ENCODE data around the gene GLTP.

Gene GLTP

DNA sequence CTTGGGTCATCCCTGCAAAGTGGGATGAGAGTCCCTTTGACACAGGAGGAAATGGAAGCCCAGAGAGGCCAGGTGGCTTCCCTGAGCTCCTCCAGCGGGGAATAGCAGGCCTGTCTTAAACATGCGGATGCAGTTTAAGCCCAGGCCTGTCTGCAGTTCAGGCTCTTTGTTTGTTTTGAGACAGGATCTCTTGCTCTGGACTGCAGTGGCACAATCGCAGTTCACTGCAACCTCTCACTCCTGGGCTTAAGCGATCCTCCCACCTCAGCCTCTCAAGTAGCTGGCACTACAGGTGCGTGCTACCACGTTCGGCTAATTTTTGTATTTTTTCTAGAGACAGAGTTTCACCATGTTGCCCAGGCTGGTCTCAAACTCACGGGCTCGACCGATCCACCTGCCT, 50.7 kb downstream of the GLTP start:
- Histone ChIP-seq H4K20me1 (ENCODE audit: low read depth, low read length) (no peaks in the 10 kb centered on the region), H3K9ac (ENCODE audit: low read length) (no peak overlapping the region), H3K27me3 (ENCODE audit: low read length) (no peaks in the 10 kb centered on the region), H3K36me3 (ENCODE audit: low read length) (no peaks in the 10 kb centered on the region), H2AFZ (ENCODE audit: low read depth, low read length, severe bottlenecking) (no peak overlapping the region), H3K9me2 (replicated peaks; ENCODE audit: insufficient read depth, low read length) (no peaks in the 10 kb centered on the region), H3K79me2 (ENCODE audit: insufficient read depth, low read length) (no peaks in the 10 kb centered on the region), H3K9me3 (ENCODE audit: insufficient read depth, low read length) (no peaks in the 10 kb centered on the region), H3F3A (ENCODE audit: insufficient read depth) (no peaks in the 10 kb centered on the region), H3K4me3 (ENCODE audit: insufficient read depth, low read length, poor library complexity, severe bottlenecking) (no peak overlapping the region), H3K4me2 (ENCODE audit: low read depth, low read length, poor library complexity, severe bottlenecking) (no peak overlapping the region), H3K27ac (ENCODE audit: low read depth, low read length) (no peak overlapping the region)
- no peak for TF ChIP-seq EZH2phosphoT487 (conservative IDR thresholded peaks at IDR 0.05; ENCODE audit: low read length)
- TF ChIP-seq, protein P1, sequence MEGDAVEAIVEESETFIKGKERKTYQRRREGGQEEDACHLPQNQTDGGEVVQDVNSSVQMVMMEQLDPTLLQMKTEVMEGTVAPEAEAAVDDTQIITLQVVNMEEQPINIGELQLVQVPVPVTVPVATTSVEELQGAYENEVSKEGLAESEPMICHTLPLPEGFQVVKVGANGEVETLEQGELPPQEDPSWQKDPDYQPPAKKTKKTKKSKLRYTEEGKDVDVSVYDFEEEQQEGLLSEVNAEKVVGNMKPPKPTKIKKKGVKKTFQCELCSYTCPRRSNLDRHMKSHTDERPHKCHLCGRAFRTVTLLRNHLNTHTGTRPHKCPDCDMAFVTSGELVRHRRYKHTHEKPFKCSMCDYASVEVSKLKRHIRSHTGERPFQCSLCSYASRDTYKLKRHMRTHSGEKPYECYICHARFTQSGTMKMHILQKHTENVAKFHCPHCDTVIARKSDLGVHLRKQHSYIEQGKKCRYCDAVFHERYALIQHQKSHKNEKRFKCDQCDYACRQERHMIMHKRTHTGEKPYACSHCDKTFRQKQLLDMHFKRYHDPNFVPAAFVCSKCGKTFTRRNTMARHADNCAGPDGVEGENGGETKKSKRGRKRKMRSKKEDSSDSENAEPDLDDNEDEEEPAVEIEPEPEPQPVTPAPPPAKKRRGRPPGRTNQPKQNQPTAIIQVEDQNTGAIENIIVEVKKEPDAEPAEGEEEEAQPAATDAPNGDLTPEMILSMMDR (IDR thresholded peaks at IDR 0.05; ENCODE audit: insufficient read depth, low read length, poor library complexity, severe bottlenecking), result no peak

DNA sequence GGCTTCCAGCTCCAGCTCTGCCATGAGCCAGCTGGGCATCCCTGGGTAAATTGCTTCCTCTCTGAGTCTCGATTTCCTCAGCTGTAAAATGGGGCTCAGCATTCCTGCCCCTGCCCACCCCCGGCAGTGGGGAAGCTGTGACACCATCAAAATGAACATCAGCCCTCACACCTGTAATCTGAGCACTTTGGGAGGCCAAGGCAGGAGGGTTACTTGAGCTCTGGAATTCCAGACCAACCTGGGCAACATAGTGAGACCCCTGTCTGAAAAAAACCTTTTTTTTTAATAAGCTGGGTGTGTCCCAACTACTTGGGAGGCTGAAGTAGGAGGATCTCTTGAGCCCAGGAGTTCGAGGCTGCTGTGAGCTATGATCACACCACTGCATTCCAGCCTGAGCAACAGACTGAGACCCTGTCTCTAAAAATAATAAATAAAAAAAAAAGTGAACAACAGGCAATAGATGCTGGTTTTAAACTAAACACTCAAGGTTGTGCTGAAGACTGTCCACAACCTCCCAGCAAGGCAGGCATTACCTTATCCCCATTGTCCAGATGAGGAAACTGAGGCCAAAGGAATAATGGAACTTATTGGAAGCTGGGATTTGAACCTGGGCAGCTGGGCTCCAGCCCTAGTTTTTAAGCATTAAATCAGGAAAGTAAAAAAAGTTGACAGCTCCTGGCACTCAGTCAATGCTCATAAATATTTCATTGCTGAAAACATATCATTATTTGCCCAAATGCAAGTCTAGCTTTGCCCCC, 51.4 kb downstream of the GLTP start:
- Histone ChIP-seq H4K20me1 (ENCODE audit: low read depth, low read length) (no peaks in the 10 kb centered on the region), H3K4me2 (ENCODE audit: low read depth, low read length, poor library complexity, severe bottlenecking) (no peak overlapping the region), H3K27ac (ENCODE audit: low read depth, low read length) (no peak overlapping the region), H3K9ac (ENCODE audit: low read length) (no peak overlapping the region), H3K79me2 (ENCODE audit: insufficient read depth, low read length) (no peaks in the 10 kb centered on the region), H2AFZ (ENCODE audit: low read depth, low read length, severe bottlenecking) (no peak overlapping the region), H3K9me3 (ENCODE audit: insufficient read depth, low read length) (no peaks in the 10 kb centered on the region), H3K27me3 (ENCODE audit: low read length) (no peaks in the 10 kb centered on the region), H3F3A (ENCODE audit: insufficient read depth) (no peaks in the 10 kb centered on the region), H3K4me3 (ENCODE audit: insufficient read depth, low read length, poor library complexity, severe bottlenecking) (no peak overlapping the region), H3K9me2 (replicated peaks; ENCODE audit: insufficient read depth, low read length) (no peaks in the 10 kb centered on the region), H3K36me3 (ENCODE audit: low read length) (no peaks in the 10 kb centered on the region)
- no peak for TF ChIP-seq EZH2phosphoT487 (conservative IDR thresholded peaks at IDR 0.05; ENCODE audit: low read length)
- TF ChIP-seq, protein P1 (IDR thresholded peaks at IDR 0.05; ENCODE audit: insufficient read depth, low read length, poor library complexity, severe bottlenecking), result no peak

DNA sequence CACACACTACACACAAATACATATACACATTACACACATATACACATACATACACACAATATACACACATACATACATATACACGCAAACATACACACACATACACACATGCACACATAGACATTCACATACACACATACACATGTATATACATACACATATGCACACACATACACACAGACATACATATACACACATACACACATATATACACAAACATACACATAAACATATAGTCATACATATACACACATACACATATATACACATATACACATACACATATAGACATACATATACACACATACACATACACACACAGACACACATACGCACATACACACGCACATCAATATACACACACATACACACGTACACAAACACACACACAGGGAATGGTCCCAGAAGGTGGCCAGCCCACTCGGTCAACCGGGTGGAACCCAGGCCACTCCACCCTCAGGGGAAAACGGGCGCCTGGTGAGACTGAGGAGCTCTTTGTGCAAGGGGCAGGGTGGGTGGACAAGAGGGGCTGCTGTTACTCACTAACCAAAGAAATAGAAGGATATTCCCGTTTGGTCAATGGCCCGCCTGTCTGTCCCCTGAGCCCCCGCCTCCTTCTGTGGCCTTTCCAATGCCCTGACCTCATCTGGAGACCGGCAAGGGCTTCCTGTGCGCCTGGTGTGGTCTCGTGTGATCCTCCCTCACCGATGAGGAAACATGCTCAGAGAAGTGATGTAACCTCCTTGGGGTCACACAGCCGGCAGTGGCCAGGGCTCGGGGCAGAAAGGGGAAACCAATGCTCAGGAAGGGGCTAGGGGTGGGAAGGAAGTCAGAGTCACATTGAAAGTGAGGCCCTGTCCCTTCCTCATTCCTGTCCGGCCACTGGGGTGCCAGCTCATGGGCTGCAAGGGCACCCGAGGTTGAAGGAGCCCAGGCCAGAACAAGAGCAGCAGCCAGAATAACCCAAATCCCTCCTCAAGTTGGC, 52.5 kb downstream of the GLTP start:
- Histone ChIP-seq H3K9ac (ENCODE audit: low read length) (no peak overlapping the region), H3K9me3 (ENCODE audit: insufficient read depth, low read length) (no peaks in the 10 kb centered on the region), H3K9me2 (replicated peaks; ENCODE audit: insufficient read depth, low read length) (no peaks in the 10 kb centered on the region), H4K20me1 (ENCODE audit: low read depth, low read length) (no peaks in the 10 kb centered on the region), H3K4me3 (ENCODE audit: insufficient read depth, low read length, poor library complexity, severe bottlenecking) (no peak overlapping the region), H3K27ac (ENCODE audit: low read depth, low read length) (no peak overlapping the region), H3K79me2 (ENCODE audit: insufficient read depth, low read length) (no peaks in the 10 kb centered on the region), H2AFZ (ENCODE audit: low read depth, low read length, severe bottlenecking) (no peak overlapping the region), H3F3A (ENCODE audit: insufficient read depth) (no peaks in the 10 kb centered on the region), H3K4me2 (ENCODE audit: low read depth, low read length, poor library complexity, severe bottlenecking) (no peak overlapping the region), H3K27me3 (ENCODE audit: low read length) (no peaks in the 10 kb centered on the region), H3K36me3 (ENCODE audit: low read length) (no peaks in the 10 kb centered on the region)
- TF ChIP-seq, protein P1 (IDR thresholded peaks at IDR 0.05; ENCODE audit: insufficient read depth, low read length, poor library complexity, severe bottlenecking), result no peak
- TF ChIP-seq EZH2phosphoT487 (conservative IDR thresholded peaks at IDR 0.05; ENCODE audit: low read length), result no peak
